HEK293 (cell line): ENCODE results near the gene LDLRAD2.

Experiments used
- BCL11B ChIP-seq: fragments of 450-650 bp; formaldehyde crosslinking; IDR thresholded peaks from 2 replicates; pipeline ENCODE4 v1.5.1; 2016; ENCODE audit warnings: low read depth, missing biosample characterization, missing genetic modification characterization
- IKZF3 ChIP-seq: fragments of 450-650 bp; IDR thresholded peaks from 2 replicates; pipeline ENCODE4 v1.5.0; 2018; ENCODE audit warnings: missing biosample characterization, mild to moderate bottlenecking, missing genetic modification characterization, moderate library complexity
- KLF7 ChIP-seq: fragments of 450-650 bp; formaldehyde crosslinking; IDR thresholded peaks from 2 replicates; pipeline ENCODE4 v1.5.1; 2016; ENCODE audit warnings: missing biosample characterization, missing genetic modification characterization, borderline replicate concordance
- MEIS1 ChIP-seq: sonication (generic); formaldehyde crosslinking; IDR thresholded peaks from 2 replicates; pipeline ENCODE4 v1.8.1; 2022; ENCODE audit warnings: missing genetic modification reagents, mild to moderate bottlenecking, borderline replicate concordance
- SETDB1 ChIP-seq: IDR thresholded peaks from one replicate; pipeline ENCODE4 v1.6.1; 2017; ENCODE audit warnings: mild to moderate bottlenecking, low read length, moderate library complexity, mixed read lengths; ENCODE audit not compliant: insufficient read length
- SP2 ChIP-seq: fragments of 450-650 bp; formaldehyde crosslinking; IDR thresholded peaks from 2 replicates; pipeline ENCODE4 v1.5.1; 2016; ENCODE audit warnings: missing biosample characterization, missing genetic modification characterization
- TCF7L2 ChIP-seq: IDR thresholded peaks from 2 replicates; pipeline ENCODE4 v1.6.1; 2011; ENCODE audit warnings: low read depth, mild to moderate bottlenecking, inconsistent platforms, low read length, moderate library complexity, borderline replicate concordance
- ZEB2 ChIP-seq: fragments of 450-650 bp; formaldehyde crosslinking; IDR thresholded peaks from 2 replicates; pipeline ENCODE4 v1.5.1; 2016; ENCODE audit warnings: missing biosample characterization, missing genetic modification characterization
- ZNF155 ChIP-seq: fragments of 450-650 bp; formaldehyde crosslinking; IDR thresholded peaks from 2 replicates; pipeline ENCODE4 v1.5.1; 2016; ENCODE audit warnings: missing biosample characterization, missing genetic modification characterization
- ZNF174 ChIP-seq: fragments of 450-650 bp; formaldehyde crosslinking; IDR thresholded peaks from 2 replicates; pipeline ENCODE4 v1.5.0; 2017; ENCODE audit warnings: missing biosample characterization, mild to moderate bottlenecking, missing genetic modification characterization
- ZNF184 ChIP-seq: fragments of 450-650 bp; IDR thresholded peaks from 2 replicates; pipeline ENCODE4 v1.5.1; 2018; ENCODE audit warnings: missing biosample characterization, mild to moderate bottlenecking, missing genetic modification characterization
- ZNF223 ChIP-seq: fragments of 450-650 bp; formaldehyde crosslinking; IDR thresholded peaks from 2 replicates; pipeline ENCODE4 v1.5.1; 2016; ENCODE audit warnings: missing biosample characterization, missing genetic modification characterization
- ZNF23 ChIP-seq: fragments of 450-650 bp; formaldehyde crosslinking; IDR thresholded peaks from 2 replicates; pipeline ENCODE4 v1.5.1; 2016; ENCODE audit warnings: missing biosample characterization, missing genetic modification characterization, borderline replicate concordance
- ZNF311 ChIP-seq: fragments of 450-650 bp; formaldehyde crosslinking; IDR thresholded peaks from 2 replicates; pipeline ENCODE4 v1.5.1; 2017; ENCODE audit warnings: missing biosample characterization, missing genetic modification characterization, borderline replicate concordance
- ZNF394 ChIP-seq: fragments of 450-650 bp; formaldehyde crosslinking; IDR thresholded peaks from 2 replicates; pipeline ENCODE4 v1.5.1; 2016; ENCODE audit warnings: missing biosample characterization, missing genetic modification characterization, mild to moderate bottlenecking, moderate library complexity, borderline replicate concordance
- ZNF416 ChIP-seq: fragments of 450-650 bp; formaldehyde crosslinking; IDR thresholded peaks from 2 replicates; pipeline ENCODE4 v1.5.1; 2016; ENCODE audit warnings: missing biosample characterization, missing genetic modification characterization
- ZNF473 ChIP-seq: fragments of 450-650 bp; formaldehyde crosslinking; IDR thresholded peaks from 2 replicates; pipeline ENCODE4 v1.5.1; 2017; ENCODE audit warnings: missing biosample characterization, missing genetic modification characterization
- ZNF529 ChIP-seq: fragments of 450-650 bp; formaldehyde crosslinking; IDR thresholded peaks from 2 replicates; pipeline ENCODE4 v1.5.1; 2017; ENCODE audit warnings: missing genetic modification characterization, missing biosample characterization; ENCODE audit not compliant: insufficient replicate concordance
- ZNF629 ChIP-seq: fragments of 450-650 bp; formaldehyde crosslinking; IDR thresholded peaks from 2 replicates; pipeline ENCODE4 v1.5.1; 2017; ENCODE audit warnings: missing biosample characterization, missing genetic modification characterization
- ZNF660 ChIP-seq: fragments of 450-650 bp; IDR thresholded peaks from 2 replicates; pipeline ENCODE4 v1.5.1; 2018; ENCODE audit warnings: missing biosample characterization, mild to moderate bottlenecking, missing genetic modification characterization
- ZNF664 ChIP-seq: fragments of 450-650 bp; formaldehyde crosslinking; IDR thresholded peaks from 2 replicates; pipeline ENCODE4 v1.5.1; 2016; ENCODE audit warnings: missing biosample characterization, missing genetic modification characterization
- ZNF701 ChIP-seq: fragments of 450-650 bp; formaldehyde crosslinking; IDR thresholded peaks from 2 replicates; pipeline ENCODE4 v1.5.1; 2016; ENCODE audit warnings: missing biosample characterization, missing genetic modification characterization
- ZNF747 ChIP-seq: fragments of 450-650 bp; formaldehyde crosslinking; IDR thresholded peaks from 2 replicates; pipeline ENCODE4 v1.5.1; 2016; ENCODE audit warnings: missing biosample characterization, missing genetic modification characterization
- ZNF792 ChIP-seq: fragments of 450-650 bp; formaldehyde crosslinking; IDR thresholded peaks from 2 replicates; pipeline ENCODE4 v1.5.1; 2016; ENCODE audit warnings: missing biosample characterization, missing genetic modification characterization
- ZNF837 ChIP-seq: fragments of 450-650 bp; formaldehyde crosslinking; IDR thresholded peaks from 2 replicates; pipeline ENCODE4 v1.5.1; 2016; ENCODE audit warnings: missing biosample characterization, missing genetic modification characterization
- ZXDB ChIP-seq: fragments of 450-650 bp; formaldehyde crosslinking; IDR thresholded peaks from 2 replicates; pipeline ENCODE4 v1.5.1; 2016; ENCODE audit warnings: missing biosample characterization, missing genetic modification characterization
- TF ChIP-seq, protein P1 (sequence below): fragments of 450-650 bp; formaldehyde crosslinking; IDR thresholded peaks from 2 replicates; pipeline ENCODE4 v1.5.1; 2016; ENCODE audit warnings: missing biosample characterization, missing genetic modification characterization
- TF ChIP-seq, protein P2 (sequence below): fragments of 450-650 bp; formaldehyde crosslinking; IDR thresholded peaks from 2 replicates; pipeline ENCODE4 v1.5.1; 2017; ENCODE audit warnings: missing biosample characterization, missing genetic modification characterization
- TF ChIP-seq, protein P3 (sequence below): fragments of 450-650 bp; formaldehyde crosslinking; IDR thresholded peaks from 2 replicates; pipeline ENCODE4 v1.5.1; 2017; ENCODE audit warnings: missing biosample characterization, missing genetic modification characterization
- TF ChIP-seq, protein P4 (sequence below): fragments of 450-650 bp; formaldehyde crosslinking; IDR thresholded peaks from 2 replicates; pipeline ENCODE4 v1.5.1; 2016; ENCODE audit warnings: missing biosample characterization, missing genetic modification characterization
- TF ChIP-seq, protein P5 (sequence below): fragments of 450-650 bp; formaldehyde crosslinking; conservative IDR thresholded peaks from 2 replicates; pipeline ENCODE4 v1.5.1; 2016; ENCODE audit warnings: low read depth, missing biosample characterization, missing genetic modification characterization

The LDLRAD2 gene

DNA sequence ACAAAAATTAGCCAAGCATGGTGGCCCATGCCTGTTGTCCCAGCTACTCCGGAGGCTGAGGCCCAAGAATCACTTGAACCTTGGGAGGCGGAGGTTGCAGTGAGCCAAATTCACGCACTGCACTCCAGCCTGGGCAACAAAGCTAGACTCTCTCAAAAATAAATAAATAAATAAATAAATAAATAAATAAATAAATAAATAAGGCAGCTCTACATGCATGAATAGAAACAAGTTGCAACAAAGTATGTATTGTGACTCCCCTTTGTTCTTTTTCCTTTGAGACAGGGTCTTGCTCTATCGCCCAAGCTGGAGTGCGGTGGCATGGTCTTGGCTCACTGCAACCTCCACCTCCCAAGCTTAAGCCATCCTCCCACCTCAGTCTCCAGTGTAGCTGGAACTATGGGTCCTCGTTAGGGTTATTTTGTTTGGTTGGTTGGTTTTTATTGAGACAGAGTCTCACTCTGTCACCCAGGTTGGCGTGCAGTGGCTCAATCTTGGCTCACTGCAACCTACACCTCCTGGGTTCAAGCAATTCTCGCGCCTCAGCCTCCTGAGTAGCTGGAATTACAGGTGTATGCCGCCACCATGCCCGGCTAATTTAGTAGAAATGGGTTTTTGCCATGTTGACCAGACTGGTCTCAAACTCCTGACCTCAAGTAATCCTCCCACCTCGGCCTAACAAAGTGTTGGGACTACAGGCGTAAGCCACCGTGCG is 37.1 kb upstream of the LDLRAD2 start (continued):
- TF ChIP-seq ZNF792 (tag by site-specific recombination) = no peak
- TF ChIP-seq, protein P1, sequence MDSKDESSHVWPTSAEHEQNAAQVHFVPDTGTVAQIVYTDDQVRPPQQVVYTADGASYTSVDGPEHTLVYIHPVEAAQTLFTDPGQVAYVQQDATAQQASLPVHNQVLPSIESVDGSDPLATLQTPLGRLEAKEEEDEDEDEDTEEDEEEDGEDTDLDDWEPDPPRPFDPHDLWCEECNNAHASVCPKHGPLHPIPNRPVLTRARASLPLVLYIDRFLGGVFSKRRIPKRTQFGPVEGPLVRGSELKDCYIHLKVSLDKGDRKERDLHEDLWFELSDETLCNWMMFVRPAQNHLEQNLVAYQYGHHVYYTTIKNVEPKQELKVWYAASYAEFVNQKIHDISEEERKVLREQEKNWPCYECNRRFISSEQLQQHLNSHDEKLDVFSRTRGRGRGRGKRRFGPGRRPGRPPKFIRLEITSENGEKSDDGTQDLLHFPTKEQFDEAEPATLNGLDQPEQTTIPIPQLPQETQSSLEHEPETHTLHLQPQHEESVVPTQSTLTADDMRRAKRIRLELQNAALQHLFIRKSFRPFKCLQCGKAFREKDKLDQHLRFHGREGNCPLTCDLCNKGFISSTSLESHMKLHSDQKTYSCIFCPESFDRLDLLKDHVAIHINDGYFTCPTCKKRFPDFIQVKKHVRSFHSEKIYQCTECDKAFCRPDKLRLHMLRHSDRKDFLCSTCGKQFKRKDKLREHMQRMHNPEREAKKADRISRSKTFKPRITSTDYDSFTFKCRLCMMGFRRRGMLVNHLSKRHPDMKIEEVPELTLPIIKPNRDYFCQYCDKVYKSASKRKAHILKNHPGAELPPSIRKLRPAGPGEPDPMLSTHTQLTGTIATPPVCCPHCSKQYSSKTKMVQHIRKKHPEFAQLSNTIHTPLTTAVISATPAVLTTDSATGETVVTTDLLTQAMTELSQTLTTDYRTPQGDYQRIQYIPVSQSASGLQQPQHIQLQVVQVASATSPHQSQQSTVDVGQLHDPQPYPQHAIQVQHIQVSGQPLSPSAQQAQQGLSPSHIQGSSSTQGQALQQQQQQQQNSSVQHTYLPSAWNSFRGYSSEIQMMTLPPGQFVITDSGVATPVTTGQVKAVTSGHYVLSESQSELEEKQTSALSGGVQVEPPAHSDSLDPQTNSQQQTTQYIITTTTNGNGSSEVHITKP (tag by site-specific recombination) = no peak
- TF ChIP-seq, protein P2, sequence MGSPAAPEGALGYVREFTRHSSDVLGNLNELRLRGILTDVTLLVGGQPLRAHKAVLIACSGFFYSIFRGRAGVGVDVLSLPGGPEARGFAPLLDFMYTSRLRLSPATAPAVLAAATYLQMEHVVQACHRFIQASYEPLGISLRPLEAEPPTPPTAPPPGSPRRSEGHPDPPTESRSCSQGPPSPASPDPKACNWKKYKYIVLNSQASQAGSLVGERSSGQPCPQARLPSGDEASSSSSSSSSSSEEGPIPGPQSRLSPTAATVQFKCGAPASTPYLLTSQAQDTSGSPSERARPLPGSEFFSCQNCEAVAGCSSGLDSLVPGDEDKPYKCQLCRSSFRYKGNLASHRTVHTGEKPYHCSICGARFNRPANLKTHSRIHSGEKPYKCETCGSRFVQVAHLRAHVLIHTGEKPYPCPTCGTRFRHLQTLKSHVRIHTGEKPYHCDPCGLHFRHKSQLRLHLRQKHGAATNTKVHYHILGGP (tag by site-specific recombination) = no peak
- peak; percentile 45; the same call in 1 of the 2 replicates for TF ChIP-seq ZNF629 (tag by site-specific recombination)
- TF ChIP-seq, protein P3, sequence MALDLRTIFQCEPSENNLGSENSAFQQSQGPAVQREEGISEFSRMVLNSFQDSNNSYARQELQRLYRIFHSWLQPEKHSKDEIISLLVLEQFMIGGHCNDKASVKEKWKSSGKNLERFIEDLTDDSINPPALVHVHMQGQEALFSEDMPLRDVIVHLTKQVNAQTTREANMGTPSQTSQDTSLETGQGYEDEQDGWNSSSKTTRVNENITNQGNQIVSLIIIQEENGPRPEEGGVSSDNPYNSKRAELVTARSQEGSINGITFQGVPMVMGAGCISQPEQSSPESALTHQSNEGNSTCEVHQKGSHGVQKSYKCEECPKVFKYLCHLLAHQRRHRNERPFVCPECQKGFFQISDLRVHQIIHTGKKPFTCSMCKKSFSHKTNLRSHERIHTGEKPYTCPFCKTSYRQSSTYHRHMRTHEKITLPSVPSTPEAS (tag by site-specific recombination) = no peak
- TF ChIP-seq ZNF416 = no peak
- TF ChIP-seq ZNF473 (tag by site-specific recombination) = no peak
- TF ChIP-seq ZNF529 (tag by site-specific recombination) = no peak
- TF ChIP-seq ZEB2 (tag by site-specific recombination) = no peak
- TF ChIP-seq TCF7L2 = no peak
- TF ChIP-seq SETDB1 = no peak
- peak; percentile 92 for TF ChIP-seq ZNF394
- TF ChIP-seq ZNF311 = no peak
- TF ChIP-seq, protein P4, sequence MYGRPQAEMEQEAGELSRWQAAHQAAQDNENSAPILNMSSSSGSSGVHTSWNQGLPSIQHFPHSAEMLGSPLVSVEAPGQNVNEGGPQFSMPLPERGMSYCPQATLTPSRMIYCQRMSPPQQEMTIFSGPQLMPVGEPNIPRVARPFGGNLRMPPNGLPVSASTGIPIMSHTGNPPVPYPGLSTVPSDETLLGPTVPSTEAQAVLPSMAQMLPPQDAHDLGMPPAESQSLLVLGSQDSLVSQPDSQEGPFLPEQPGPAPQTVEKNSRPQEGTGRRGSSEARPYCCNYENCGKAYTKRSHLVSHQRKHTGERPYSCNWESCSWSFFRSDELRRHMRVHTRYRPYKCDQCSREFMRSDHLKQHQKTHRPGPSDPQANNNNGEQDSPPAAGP (tag by site-specific recombination) = no peak
- no peak for TF ChIP-seq ZNF155 (tag by site-specific recombination)
- peak; percentile 63; the same call in 1 of the 2 replicates for TF ChIP-seq ZNF664 (tag by site-specific recombination)
- no peak for TF ChIP-seq MEIS1
- no peak for TF ChIP-seq KLF7 (tag by site-specific recombination)
- TF ChIP-seq IKZF3 = no peak
- no peak for TF ChIP-seq ZNF23 (tag by site-specific recombination)
- TF ChIP-seq ZNF701 = no peak
- no peak for TF ChIP-seq ZNF660 (tag by site-specific recombination)
- TF ChIP-seq ZNF174 = no peak
- TF ChIP-seq ZNF837 (tag by site-specific recombination) = no peak
- TF ChIP-seq, protein P5, sequence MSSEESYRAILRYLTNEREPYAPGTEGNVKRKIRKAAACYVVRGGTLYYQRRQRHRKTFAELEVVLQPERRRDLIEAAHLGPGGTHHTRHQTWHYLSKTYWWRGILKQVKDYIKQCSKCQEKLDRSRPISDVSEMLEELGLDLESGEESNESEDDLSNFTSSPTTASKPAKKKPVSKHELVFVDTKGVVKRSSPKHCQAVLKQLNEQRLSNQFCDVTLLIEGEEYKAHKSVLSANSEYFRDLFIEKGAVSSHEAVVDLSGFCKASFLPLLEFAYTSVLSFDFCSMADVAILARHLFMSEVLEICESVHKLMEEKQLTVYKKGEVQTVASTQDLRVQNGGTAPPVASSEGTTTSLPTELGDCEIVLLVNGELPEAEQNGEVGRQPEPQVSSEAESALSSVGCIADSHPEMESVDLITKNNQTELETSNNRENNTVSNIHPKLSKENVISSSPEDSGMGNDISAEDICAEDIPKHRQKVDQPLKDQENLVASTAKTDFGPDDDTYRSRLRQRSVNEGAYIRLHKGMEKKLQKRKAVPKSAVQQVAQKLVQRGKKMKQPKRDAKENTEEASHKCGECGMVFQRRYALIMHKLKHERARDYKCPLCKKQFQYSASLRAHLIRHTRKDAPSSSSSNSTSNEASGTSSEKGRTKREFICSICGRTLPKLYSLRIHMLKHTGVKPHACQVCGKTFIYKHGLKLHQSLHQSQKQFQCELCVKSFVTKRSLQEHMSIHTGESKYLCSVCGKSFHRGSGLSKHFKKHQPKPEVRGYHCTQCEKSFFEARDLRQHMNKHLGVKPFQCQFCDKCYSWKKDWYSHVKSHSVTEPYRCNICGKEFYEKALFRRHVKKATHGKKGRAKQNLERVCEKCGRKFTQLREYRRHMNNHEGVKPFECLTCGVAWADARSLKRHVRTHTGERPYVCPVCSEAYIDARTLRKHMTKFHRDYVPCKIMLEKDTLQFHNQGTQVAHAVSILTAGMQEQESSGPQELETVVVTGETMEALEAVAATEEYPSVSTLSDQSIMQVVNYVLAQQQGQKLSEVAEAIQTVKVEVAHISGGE = peak; percentile 72
- TF ChIP-seq ZXDB (tag by site-specific recombination) = no peak
- TF ChIP-seq ZNF747 (tag by site-specific recombination) = no peak
- TF ChIP-seq ZNF223 (tag by site-specific recombination) = no peak
- no peak for TF ChIP-seq BCL11B
- TF ChIP-seq SP2 (tag by site-specific recombination) = no peak
- TF ChIP-seq ZNF184 (tag by site-specific recombination) = no peak
